H1 (cell line): ENCODE data around the gene STX8.
"Not testable (repeated sequence)": the region's sequence is repeated elsewhere in the genome, so short reads cannot be mapped to it uniquely, and the experiment has no call there.

Source experiments
- HDAC2 ChIP-seq, 2 experiments: fragments of 300-600 bp in 1 of 2; sonication (generic) in 1 of 2; IDR thresholded peaks; 2 replicates each; pipeline ENCODE4 v1.6.1; 2011 to 2012; ENCODE audit warnings: low read depth in 2 of 2, low read length in 2 of 2, mild to moderate bottlenecking in 2 of 2, moderate library complexity in 2 of 2, borderline replicate concordance in 1 of 2, inconsistent platforms in 1 of 2
- POLR2A ChIP-seq, 2 experiments: IDR thresholded peaks; 1 replicate in 1 of 2; 2 replicates in 1 of 2; pipeline ENCODE4 v1.6.1; 2011; ENCODE audit warnings: low read depth in 2 of 2, low read length in 2 of 2, mild to moderate bottlenecking in 2 of 2; ENCODE audit errors: control extremely low read depth in 1 of 2
- SIN3A ChIP-seq, 2 experiments: IDR thresholded peaks in 1 of 2; conservative IDR thresholded peaks in 1 of 2; 2 replicates each; pipeline ENCODE4 v1.6.1; 2011 to 2012; ENCODE audit warnings: low read length in 2 of 2, improper control_type of control experiment in 1 of 2, low read depth in 1 of 2, mild to moderate bottlenecking in 1 of 2
- TF ChIP-seq, protein P1 (sequence below), 3 experiments: IDR thresholded peaks; 1 replicate in 2 of 3; 2 replicates in 1 of 3; pipeline versions ENCODE4 v1.5.1 to v1.6.1; 2011; ENCODE audit warnings: low read length in 3 of 3, mild to moderate bottlenecking in 3 of 3, inconsistent platforms in 2 of 3, low read depth in 1 of 3, moderate library complexity in 1 of 3; ENCODE audit not compliant: insufficient read depth in 1 of 3; ENCODE audit errors: control extremely low read depth in 1 of 3
- TF ChIP-seq, protein P2 (sequence below): IDR thresholded peaks from 2 replicates; pipeline ENCODE4 v1.6.1; 2011; ENCODE audit warnings: low read length, improper control_type of control experiment

DNA sequence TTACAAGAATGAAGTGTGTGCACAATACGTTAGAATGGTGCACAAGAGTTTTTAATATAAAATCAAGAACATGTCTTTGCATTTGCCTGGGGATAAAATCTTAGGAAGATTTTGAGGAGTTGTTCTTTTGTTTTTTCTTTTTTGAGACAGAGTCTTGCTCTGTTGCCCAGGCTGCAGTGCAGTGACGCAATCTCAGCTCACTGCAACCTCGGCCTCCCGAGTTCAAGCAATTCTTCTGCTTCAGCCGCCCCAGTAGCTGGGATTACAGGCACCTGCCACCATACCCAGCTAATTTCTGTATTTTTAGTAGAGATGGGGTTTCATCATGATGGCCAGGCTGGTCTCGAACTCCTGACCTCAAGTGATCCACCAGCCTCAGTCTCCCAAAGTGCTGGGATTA is 128.3 kb downstream of the STX8 start:
- not testable (repeated sequence) for TF ChIP-seq HDAC2 (IDR thresholded peaks at IDR 0.05; ENCODE audit: borderline replicate concordance in 1 of 2, low read depth in 2 of 2, low read length in 2 of 2); POLR2A (IDR thresholded peaks at IDR 0.05; ENCODE audit: control extremely low read depth in 1 of 2, low read depth in 2 of 2, low read length in 2 of 2); SIN3A (conservative IDR thresholded peaks at IDR 0.05 in 1 of 2, IDR thresholded peaks at IDR 0.05 in 1 of 2; ENCODE audit: low read depth in 1 of 2, low read length in 2 of 2)
- TF ChIP-seq, protein P1, sequence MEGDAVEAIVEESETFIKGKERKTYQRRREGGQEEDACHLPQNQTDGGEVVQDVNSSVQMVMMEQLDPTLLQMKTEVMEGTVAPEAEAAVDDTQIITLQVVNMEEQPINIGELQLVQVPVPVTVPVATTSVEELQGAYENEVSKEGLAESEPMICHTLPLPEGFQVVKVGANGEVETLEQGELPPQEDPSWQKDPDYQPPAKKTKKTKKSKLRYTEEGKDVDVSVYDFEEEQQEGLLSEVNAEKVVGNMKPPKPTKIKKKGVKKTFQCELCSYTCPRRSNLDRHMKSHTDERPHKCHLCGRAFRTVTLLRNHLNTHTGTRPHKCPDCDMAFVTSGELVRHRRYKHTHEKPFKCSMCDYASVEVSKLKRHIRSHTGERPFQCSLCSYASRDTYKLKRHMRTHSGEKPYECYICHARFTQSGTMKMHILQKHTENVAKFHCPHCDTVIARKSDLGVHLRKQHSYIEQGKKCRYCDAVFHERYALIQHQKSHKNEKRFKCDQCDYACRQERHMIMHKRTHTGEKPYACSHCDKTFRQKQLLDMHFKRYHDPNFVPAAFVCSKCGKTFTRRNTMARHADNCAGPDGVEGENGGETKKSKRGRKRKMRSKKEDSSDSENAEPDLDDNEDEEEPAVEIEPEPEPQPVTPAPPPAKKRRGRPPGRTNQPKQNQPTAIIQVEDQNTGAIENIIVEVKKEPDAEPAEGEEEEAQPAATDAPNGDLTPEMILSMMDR (IDR thresholded peaks at IDR 0.05; ENCODE audit: control extremely low read depth in 1 of 3, insufficient read depth in 1 of 3, low read depth in 1 of 3, low read length in 3 of 3), result not testable (repeated sequence)
- TF ChIP-seq, protein P2, sequence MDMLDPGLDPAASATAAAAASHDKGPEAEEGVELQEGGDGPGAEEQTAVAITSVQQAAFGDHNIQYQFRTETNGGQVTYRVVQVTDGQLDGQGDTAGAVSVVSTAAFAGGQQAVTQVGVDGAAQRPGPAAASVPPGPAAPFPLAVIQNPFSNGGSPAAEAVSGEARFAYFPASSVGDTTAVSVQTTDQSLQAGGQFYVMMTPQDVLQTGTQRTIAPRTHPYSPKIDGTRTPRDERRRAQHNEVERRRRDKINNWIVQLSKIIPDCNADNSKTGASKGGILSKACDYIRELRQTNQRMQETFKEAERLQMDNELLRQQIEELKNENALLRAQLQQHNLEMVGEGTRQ, result not testable (repeated sequence)
